ENCODE measurements around the gene PATL2.
"Not testable (repeated sequence)": the region's sequence is repeated elsewhere in the genome, so short reads cannot be mapped to it uniquely, and the experiment has no call there.

Gene PATL2

DNA sequence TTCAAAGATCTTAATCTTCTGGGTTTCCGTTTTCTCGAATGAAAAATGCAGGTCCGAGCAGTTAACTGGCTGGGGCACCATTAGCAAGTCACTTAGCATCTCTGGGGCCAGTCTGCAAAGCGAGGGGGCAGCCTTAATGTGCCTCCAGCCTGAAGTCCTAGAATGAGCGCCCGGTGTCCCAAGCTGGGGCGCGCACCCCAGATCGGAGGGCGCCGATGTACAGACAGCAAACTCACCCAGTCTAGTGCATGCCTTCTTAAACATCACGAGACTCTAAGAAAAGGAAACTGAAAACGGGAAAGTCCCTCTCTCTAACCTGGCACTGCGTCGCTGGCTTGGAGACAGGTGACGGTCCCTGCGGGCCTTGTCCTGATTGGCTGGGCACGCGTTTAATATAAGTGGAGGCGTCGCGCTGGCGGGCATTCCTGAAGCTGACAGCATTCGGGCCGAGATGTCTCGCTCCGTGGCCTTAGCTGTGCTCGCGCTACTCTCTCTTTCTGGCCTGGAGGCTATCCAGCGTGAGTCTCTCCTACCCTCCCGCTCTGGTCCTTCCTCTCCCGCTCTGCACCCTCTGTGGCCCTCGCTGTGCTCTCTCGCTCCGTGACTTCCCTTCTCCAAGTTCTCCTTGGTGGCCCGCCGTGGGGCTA, at the start of gene PATL2, which contains the start of gene B2M:
PATL2 (minus strand) TSS at position 228 of the 647 bp plus-strand sequence. CDS start 34,833 bp downstream, outside the sequence.
B2M (plus strand) TSS at position 422 of the 647 bp plus-strand sequence; CDS start at position 452, 30 bp downstream.
- peak; percentile 86 for DNase-seq (ENCODE audit: low read depth)

DNA sequence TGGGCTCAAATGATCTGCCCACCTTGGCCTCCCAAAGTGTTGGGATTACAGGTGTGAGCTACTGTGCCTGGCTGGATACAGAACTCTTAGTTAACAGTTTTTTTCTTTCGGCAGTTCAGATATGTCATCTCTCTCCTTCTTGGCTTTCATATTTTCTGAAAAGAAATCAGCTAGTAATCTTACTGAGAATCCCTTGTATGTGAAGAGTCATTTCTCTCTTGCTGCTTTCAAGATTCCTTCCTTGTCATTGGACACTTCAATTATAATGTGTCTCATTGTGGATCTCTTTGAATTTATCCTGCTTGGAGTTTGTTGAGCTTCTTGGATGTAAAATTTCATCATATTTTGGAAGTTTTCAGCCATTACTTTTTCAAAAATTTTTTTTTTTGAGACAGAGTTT, 42.2 kb upstream of the PATL2 start:
- DNase-seq (ENCODE audit: low read depth), result no peak

- not testable (repeated sequence) for DNase-seq (ENCODE audit: low read depth)
Observed at GRCh38 chr15:44743454-44743853, 32.3 kb upstream of the PATL2 start.

DNA sequence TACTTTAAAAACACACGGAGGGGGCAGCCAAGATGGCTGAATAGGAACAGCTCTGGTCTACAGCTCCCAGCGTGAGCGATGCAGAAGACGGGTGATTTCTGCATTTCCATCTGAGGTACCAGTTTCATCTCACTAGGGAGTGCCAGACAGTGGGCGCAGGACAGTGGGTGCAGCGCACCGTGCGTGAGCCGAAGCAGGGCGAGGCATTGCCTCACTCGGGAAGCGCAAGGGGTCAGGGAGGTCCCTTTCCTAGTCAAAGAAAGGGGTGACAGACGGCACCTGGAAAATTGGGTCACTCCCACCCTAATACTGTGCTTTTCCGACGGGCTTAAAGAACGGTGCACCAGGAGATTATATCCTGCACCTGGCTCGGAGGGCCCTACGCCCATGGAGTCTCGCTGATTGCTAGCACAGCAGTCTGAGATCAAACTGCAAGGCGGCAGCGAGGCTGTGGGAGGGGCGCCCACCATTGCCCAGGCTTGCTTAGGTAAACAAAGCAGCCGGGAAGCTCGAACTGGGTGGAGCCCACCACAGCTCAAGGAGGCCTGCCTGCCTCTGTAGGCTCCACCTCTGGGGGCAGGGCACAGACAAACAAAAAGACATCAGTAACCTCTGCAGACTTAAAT, 28.2 kb upstream of the PATL2 start:
- DNase-seq (ENCODE audit: low read depth), result not testable (repeated sequence)

DNA sequence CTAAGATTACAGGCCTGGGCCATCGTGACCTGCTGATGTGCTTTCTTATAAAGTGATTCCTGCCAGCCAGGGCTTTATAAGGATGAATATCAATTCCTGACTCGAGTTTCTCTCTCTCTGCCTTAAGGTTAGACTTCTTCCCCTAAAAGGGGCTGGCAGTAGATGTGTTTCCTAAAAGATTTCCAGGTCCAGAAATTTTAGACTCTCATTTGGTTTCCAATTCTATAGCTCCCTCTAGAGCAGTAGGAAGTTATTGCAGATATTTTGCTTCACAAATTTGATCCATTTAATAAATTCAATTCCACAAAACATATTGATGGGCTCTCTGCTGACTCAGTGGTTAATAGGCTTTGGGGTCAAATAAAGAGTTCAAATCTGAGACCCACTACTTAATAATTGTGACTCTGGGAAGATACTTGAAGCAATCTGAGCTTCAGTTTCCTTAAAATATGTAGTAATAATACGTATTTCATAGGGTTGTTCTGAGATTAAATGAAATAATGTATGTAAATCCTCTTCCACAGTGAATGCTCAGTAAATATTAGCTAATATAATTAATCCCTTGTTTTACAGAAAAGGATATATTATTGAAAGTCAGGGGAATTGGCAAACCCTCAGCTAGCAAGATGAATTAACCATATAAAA, 27.3 kb upstream of the PATL2 start:
- no peak for DNase-seq (ENCODE audit: low read depth)

GRCh38 chr15:44736181-44736765, 25.1 kb upstream of the PATL2 start, which contains the start of gene TRIM69:
TSS of gene TRIM69 (plus strand) at chr15:44736528. CDS start at chr15:44736705, 177 bp downstream.
- no peak for DNase-seq (ENCODE audit: low read depth)

DNA sequence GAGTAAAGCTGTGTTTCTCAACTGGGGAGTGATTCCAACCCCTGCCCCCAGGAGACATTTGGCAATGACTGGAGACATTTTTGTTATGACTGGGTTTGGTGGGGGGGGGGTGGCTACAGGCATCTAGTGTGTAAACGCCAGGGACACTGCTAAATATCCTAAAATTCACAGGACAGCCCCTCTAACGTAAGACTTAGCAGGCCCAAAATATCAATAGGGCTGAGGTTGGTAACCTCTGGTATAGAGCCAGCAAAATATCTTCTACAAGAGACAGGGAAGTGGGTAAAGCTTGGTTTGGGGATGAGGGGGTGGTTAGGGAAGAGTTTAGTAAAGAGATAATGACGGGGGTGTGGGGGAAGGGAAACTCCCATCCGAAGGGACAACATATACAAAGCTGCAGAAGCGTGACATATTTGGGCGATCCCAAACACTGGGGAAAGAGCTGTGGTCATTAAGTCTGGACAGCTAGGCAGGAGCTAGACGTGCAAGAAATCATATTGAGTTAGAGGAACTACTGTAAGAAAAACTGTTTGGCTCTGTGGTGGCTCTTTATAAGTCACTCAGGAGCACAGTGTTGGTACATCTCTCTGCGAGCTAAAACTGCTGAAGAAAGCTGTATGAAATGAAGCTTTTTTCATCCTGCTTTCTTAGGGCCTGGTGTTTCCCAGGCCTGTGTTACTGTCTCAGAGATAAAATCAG, 24.5 kb upstream of the PATL2 start:
- DNase-seq (ENCODE audit: low read depth), result no peak

DNA sequence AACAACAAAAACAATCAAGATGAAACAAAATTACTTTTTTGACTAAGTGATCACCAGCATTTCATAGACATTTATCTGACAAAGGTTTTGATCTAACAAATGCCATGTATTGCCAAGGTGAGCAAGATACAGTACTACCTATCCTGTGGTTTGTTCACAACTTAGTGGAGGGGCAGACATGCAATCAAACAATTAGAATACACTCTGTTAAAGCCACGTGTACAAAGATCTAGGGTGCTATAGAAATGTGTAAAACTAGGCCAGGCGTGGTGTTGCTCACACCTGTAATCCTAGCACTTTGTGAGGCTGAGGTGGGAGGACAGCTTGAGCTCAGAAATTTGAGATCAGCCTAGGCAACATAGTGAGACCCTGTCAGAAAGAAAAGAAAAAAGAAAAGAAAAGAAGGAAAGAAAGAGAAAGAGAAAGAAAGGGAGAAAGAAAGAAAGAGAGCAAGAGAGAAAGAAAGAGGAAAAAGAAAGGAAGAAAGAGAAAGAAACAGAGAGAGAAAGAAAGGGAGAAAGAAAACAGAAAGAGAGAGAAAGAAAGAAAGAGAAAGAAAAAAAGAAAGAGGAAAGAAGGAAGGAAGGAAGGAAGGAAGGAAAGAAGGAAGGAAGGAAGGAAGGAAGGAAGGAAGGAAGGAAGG, 23.8 kb upstream of the PATL2 start:
- no peak for DNase-seq (ENCODE audit: low read depth)

GRCh38 chr15:44729408-44730127, 18.4 kb upstream of the PATL2 start:
- no peak for DNase-seq (ENCODE audit: low read depth)

DNA sequence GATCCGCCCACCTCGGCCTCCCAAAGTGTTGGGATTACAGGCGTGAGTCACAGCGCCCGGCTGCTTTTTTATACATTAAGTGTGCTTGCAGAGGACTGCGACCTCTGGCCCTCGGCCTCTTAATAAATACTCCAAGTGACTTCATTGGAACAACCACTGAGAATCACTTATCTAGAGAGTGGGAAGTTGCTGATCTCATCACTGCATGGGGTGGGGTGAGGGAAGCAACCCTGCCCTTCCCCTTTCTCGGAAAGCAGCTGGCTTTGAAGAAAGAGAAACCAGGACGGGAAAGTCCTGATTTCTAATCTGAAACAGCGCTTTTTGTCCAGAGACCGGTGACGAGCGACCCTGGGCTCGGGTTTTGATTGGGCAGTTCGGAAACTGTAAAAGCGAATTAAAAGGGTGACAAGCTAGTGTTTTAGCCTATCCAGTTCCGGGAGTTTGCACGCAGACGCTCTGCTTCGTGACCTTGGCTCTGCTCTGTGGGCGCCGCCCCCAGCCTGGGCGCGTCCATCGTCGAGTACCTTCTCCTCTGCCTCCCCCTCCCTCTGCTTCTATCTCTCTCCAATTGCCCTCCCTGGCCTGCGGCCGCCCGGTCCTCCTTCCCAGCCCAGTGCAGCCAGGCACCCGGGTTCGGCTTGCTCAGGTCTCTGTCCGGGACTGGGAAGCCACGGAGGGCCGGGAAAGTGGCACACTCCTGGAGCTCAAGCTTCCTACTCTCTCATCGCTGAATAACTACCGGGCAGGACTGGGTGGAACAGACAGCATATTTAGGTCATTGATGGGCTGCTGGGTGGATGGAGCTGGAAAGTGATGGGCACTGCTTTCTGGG, 17.7 kb upstream of the PATL2 start:
- peak; percentile 91 for DNase-seq (ENCODE audit: low read depth)

DNA sequence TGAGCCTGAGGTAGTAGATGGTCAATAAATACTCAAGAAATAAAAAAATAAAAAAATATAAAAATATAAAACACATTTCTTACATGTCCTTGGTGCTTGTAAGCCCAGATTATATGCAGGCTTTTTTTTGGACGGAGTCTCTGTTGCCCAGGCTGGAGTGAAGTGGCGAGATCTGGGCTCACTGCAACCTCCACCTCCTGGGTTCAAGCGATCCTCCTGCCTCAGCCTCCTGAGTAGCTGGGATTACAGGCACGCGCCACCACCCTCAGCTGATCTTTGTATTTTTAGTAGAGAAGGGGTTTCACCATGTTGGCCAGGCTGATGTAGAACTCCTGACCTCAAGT, 17.1 kb upstream of the PATL2 start:
- not testable (repeated sequence) for DNase-seq (ENCODE audit: low read depth)

DNA sequence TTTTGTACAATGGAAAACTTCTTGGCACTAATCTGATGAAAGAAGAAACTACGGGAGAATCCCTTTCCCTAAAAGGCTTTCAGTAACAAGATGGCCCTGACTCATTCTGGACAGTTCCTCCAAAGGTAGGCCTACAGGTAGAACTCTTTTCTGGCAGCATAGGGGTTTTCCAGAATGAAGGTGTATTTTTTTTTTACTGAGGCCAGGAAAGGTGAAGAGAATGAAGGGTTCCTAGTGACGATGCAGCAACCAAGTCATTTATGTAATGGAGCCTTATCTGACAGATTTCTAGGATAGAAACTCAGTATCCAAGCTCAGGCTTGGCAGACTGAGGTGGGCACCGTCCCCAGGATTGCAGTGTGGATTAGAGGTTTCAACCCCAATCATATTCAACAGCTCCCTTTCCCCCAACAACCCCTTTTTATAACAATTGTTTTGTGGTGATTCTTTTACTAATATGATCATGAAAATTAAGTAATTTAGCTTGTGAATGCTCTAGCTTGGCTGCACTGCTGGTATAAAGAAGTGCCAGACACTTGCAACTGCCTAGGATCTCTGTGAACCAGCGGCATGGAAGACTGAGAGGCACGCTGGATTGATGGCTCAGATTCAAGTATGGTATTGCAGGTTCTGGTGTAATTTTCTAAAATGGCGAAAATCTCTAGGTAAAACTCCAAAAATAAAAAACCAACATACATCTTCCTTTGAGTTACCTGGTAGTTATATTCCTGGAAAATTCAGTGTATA, 16.5 kb upstream of the PATL2 start:
- DNase-seq (ENCODE audit: low read depth), result no peak

DNA sequence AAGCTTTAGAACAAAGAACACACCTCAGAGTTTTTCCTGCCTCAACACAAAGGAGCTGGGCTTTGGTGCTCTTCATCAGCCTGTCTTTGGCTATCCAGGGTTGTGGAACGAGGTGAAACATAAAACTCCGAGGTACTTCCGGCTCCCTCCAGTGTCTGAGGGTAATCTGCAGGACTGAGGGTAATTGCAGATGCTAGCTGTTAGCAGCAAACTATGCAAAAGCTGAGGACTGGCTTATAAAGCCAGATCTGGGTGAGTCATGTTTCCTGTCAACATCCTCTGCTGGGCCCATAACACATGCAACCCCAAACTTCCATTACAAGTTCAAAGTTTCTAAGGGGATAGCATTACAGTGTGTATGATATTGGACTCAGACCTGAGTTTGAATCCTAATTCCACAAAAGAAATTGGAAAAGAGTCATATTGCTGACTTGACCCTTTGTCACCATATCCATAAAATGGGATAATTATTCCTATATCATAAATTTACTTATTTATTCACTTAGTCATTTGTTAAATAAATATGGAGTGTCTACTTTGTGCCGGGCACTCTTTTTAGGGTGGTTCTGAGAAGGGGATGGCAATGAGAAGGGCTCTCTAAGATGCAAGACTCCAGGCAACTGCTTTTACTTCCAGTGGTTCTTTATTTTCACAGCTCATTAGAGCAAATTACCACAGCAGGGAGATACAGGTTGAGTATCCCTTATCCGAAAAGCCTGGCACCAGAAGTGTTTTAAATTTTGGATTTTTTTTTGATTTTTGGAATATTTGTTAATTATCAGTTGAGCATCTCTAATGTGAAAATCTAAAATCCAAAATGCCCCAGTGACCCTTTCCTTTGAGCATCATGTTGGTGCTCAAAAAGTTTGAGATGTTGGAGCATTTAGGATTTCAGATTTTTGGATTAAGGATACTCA, 15.7 kb upstream of the PATL2 start:
- DNase-seq (ENCODE audit: low read depth), result no peak

- no peak for DNase-seq (ENCODE audit: low read depth)
Observed at GRCh38 chr15:44726136-44726535, 15.0 kb upstream of the PATL2 start.

DNA sequence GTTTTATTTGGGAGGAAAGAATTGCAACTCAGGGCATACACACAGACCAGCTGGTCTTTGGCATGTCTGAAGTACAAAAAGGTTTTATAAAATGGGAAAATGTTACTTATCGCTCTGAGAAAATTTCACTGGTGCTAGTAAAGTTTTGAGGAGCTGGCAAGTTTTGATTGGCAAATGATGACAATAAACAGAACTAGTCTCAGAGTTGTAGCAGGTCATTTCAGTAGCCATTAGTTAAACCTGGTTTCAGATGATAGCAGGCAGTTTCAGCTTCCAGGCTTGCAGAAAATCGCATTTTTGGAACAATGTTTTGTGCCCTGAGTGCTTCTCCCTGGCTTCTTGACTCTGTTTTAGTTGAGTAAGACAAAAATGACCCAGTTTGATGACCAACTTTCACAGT, 10.9 kb upstream of the PATL2 start:
- no peak for DNase-seq (ENCODE audit: low read depth)

DNA sequence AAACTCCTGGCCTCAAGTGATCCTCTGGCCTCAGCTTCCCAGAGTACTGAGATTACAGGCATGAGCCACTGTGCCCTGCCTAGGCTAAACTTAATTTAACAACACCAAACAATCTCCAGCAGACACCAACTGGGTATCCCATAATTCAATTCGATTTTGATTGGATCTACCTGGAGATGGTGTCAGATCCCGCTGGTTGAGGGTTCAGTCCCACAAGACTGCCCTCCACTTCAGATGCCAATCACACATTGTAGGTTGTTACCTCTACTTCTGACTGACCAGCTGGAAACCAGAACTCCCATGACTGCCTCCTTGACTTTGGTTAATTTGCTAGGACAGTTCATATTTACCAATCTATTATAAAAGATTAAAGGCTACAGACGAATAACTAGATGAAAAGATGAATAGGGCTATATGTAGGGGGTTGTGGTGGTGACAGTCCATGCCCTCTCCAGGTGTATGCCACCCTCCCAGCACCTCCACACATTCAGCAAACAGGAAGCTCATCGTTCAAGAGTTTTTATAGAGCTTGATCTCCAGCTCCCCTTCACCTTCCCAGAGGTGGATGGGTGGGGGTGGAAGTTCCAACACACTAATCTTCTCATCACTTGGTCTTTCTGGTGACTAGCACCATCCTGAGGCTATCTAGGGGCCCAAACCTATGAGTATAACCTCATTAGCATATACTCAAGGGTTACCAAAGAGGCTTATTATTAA, 9.5 kb upstream of the PATL2 start:
- DNase-seq (ENCODE audit: low read depth), result no peak

- DNase-seq (ENCODE audit: low read depth), result not testable (repeated sequence)
Observed at GRCh38 chr15:44720000-44720435, 8.9 kb upstream of the PATL2 start.
